GM19099 (cell line): ENCODE data around the gene SSBP3.

Experiments
- POLR2A ChIP-seq: IDR thresholded peaks from 3 replicates; pipeline ENCODE4 v1.6.1; 2011; ENCODE audit warnings: low read depth; ENCODE audit not compliant: insufficient read length; ENCODE audit errors: extremely low read depth

SSBP3 gene

GRCh38 chr1:54355931-54356679, 50.1 kb downstream of the SSBP3 start:
- no peak for TF ChIP-seq POLR2A

- no peak for TF ChIP-seq POLR2A
Measured at GRCh38 chr1:54354899-54355298, 51.3 kb downstream of the SSBP3 start.

GRCh38 chr1:54353959-54354358, 52.2 kb downstream of the SSBP3 start:
- no peak for TF ChIP-seq POLR2A

- no peak for TF ChIP-seq POLR2A
Measured at GRCh38 chr1:54352755-54353154, 53.4 kb downstream of the SSBP3 start.

- TF ChIP-seq POLR2A, result no peak
Measured at GRCh38 chr1:54350360-54350759, 55.8 kb downstream of the SSBP3 start.

GRCh38 chr1:54348700-54349021, 57.5 kb downstream of the SSBP3 start:
- no peak for TF ChIP-seq POLR2A

- TF ChIP-seq POLR2A, result no peak
Measured at GRCh38 chr1:54347955-54348699, 58.1 kb downstream of the SSBP3 start.

- TF ChIP-seq POLR2A, result no peak
Measured at GRCh38 chr1:54347261-54347954, 58.8 kb downstream of the SSBP3 start.

GRCh38 chr1:54345116-54345515, 61.1 kb downstream of the SSBP3 start:
- TF ChIP-seq POLR2A, result no peak

- TF ChIP-seq POLR2A, result no peak
Measured at GRCh38 chr1:54342742-54343687, 63.2 kb downstream of the SSBP3 start.

GRCh38 chr1:54342288-54342687, 63.9 kb downstream of the SSBP3 start:
- no peak for TF ChIP-seq POLR2A

GRCh38 chr1:54341763-54342162, 64.4 kb downstream of the SSBP3 start:
- no peak for TF ChIP-seq POLR2A

GRCh38 chr1:54340878-54341277, 65.3 kb downstream of the SSBP3 start:
- no peak for TF ChIP-seq POLR2A

GRCh38 chr1:54340434-54340833, 65.8 kb downstream of the SSBP3 start:
- no peak for TF ChIP-seq POLR2A

GRCh38 chr1:54339126-54339525, 67.1 kb downstream of the SSBP3 start:
- TF ChIP-seq POLR2A, result no peak
